Astrocyte of the cerebellum (primary cell): ENCODE data around the gene STUM.

Source experiments
- DNase-seq: peaks from one replicate; pipeline ENCODE4 v3.0.0-alpha.2; 2011; ENCODE audit warnings: low read depth
- H3K4me3 ChIP-seq: 2 replicates; pipeline ENCODE4 v1.5.1; 2011; ENCODE audit warnings: mild to moderate bottlenecking, low read depth, low read length, moderate library complexity
- CTCF ChIP-seq: IDR thresholded peaks from 2 replicates; pipeline ENCODE4 v1.5.1; 2012; ENCODE audit warnings: low read length, low read depth, moderate library complexity, mild to moderate bottlenecking; ENCODE audit errors: missing control alignments
- in situ Hi-C: cut with HindIII; loops from 2 replicates; pipeline ENCODE4 v1.10.0; 2017; ENCODE audit warnings: low sequenced_read_pairs

STUM gene

DNA sequence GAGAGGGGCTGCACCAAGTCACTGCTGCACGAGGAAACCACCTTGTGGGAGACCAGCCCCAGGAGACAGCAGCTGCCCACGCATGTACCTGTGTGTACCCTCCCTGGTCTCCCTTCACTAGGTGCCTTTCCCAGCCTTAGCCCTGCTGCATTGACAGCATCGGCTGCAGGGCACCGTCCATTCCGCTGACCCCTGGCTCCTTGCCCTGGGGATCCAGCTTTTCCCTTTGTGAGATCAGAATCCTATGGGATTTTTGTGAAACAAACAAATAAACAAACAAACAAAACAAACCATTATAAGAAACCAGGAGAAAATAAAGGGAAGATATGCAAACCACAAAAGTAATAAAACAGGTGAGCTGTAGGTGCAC lies 2.1 kb downstream of the STUM start:
- in situ Hi-C loops = no loop called here
- H3K4me3 ChIP-seq = no peak overlapping the region
- no peak for TF ChIP-seq CTCF
- DNase-seq = no peak

DNA sequence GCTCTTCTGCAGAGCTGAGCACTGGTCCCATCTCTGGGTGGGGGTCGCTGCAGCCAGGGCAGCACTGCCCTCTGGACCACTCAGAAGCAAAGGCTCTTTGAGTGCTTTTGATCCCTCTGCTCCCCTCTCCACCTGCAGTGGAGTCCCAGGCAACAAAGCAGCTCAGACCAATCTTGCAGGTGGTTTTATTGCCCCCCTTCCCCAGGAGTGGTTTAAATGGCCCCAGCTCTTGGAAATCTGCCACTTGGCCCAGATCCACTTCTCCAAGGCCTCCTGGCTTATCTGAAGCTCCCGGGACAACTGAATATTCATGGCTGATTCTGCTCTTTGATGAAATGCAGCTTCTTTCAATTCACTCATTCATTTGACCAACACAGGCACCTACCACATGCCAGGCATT lies 2.7 kb downstream of the STUM start:
- no peak overlapping the region for H3K4me3 ChIP-seq
- no peak for TF ChIP-seq CTCF
- in situ Hi-C loops = no loop called here
- no peak for DNase-seq

GRCh38 chr1:226552061-226552460 lies 3.5 kb downstream of the STUM start:
- TF ChIP-seq CTCF = no peak
- H3K4me3 ChIP-seq = no peak overlapping the region
- DNase-seq = no peak
- in situ Hi-C loops = no loop called here

DNA sequence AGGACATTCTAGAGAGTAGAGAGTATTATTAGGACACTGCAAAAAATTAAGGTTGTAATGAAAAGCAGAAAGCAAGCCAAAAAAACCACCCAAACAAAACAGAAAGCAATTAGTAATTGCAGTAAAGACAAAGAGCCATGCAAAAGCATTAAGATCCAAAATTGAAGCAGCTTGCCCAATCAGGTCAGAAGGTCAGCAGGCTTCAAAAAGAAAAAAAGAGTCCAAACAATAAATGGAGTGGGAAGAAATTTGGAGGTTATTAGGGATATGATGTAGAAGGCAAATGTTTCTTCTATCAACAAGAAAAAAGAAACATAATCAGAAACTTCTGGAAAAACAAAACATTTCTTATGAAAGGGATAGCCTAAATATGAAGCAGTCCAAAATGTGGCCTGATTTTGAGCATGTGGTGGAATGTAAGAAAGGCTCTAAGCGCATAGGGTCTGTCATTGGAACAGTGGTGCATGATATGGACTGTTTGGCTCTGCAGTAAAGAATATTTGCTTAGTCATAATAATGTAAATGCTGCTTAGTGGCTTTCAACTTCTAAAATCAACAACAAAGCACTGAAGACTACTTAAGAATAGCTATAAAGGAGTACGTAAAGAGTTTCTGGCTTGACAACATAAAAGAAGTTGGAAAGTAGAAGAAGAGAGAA lies 4.8 kb downstream of the STUM start:
- H3K4me3 ChIP-seq = no peak overlapping the region
- in situ Hi-C loops = no loop called here
- no peak for DNase-seq
- no peak for TF ChIP-seq CTCF

DNA sequence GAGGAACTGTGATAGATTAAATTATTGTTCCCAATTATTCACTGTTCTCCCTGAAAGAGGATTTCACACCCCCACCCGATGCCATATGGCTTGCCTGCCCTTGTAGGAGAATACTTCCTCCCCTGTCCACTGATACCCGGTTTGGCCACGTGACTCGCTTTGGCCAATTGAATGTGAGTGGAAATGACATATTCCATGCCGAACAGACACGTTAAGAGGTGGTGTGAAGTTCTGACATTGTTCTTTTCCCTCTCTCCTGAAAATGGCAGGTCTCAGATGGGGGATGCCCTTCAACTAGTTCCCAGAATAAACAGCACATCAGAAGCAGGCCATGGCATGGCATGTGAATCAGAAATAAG lies 5.3 kb downstream of the STUM start:
- no peak for DNase-seq
- no peak for TF ChIP-seq CTCF
- in situ Hi-C loops = no loop called here
- H3K4me3 ChIP-seq = no peak overlapping the region

- no peak for DNase-seq
- H3K4me3 ChIP-seq = no peak overlapping the region
- in situ Hi-C loops = no loop called here
Observed at GRCh38 chr1:226555092-226555491, 6.5 kb downstream of the STUM start.

More at GRCh38 chr1:226555092-226555491, 6.5 kb downstream of the STUM start:
- TF ChIP-seq CTCF = no peak
